Spleen (tissue), 11 donors: Measurements from ENCODE around the gene C15orf62. TPM values are rescaled to one million over a fixed set of nuclear protein-coding genes. Genes with fewer than 3 reads are reported as not detected.

Experiments
- DNase-seq: peaks from one replicate; pipeline ENCODE4 v3.0.0-alpha.2; 2020
- H3K27ac ChIP-seq, 8 donors: fragments of 200-600 bp; sonication (generic) in 7 of 8; 1 replicate in 4 of 8; 2 replicates in 4 of 8; pipeline versions ENCODE4 v1.5.0 to v1.8.0; 2016 to 2021; ENCODE audit warnings: inconsistent platforms in 4 of 8, mild to moderate bottlenecking in 4 of 8, moderate library complexity in 1 of 8
- H3K27me3 ChIP-seq, 7 donors: fragments of 200-600 bp; sonication (generic) in 6 of 7; replicated peaks in 1 of 7; 1 replicate in 4 of 7; 2 replicates in 3 of 7; pipeline versions ENCODE4 v1.5.0 to v1.8.0; 2016 to 2021; ENCODE audit warnings: inconsistent platforms in 3 of 7, mild to moderate bottlenecking in 1 of 7
- H3K36me3 ChIP-seq, 6 donors: fragments of 200-600 bp; sonication (generic) in 5 of 6; 1 replicate in 4 of 6; 2 replicates in 2 of 6; pipeline versions ENCODE4 v1.5.0 to v1.8.0; 2016 to 2021; ENCODE audit warnings: inconsistent platforms in 2 of 6
- H3K4me1 ChIP-seq, 6 donors: fragments of 200-600 bp; sonication (generic) in 5 of 6; 1 replicate in 3 of 6; 2 replicates in 3 of 6; pipeline versions ENCODE4 v1.5.0 to v1.8.0; 2016 to 2021; ENCODE audit warnings: inconsistent platforms in 3 of 6
- H3K4me3 ChIP-seq, 8 donors: fragments of 200-600 bp; sonication (generic) in 7 of 8; 1 replicate in 4 of 8; 2 replicates in 4 of 8; pipeline versions ENCODE4 v1.5.0 to v1.8.0; 2016 to 2021; ENCODE audit warnings: inconsistent platforms in 4 of 8, mild to moderate bottlenecking in 4 of 8, moderate library complexity in 2 of 8
- H3K9me3 ChIP-seq, 8 donors: fragments of 200-600 bp; sonication (generic) in 7 of 8; 1 replicate in 4 of 8; 2 replicates in 4 of 8; pipeline versions ENCODE4 v1.5.0 to v1.8.0; 2016 to 2021; ENCODE audit warnings: inconsistent platforms in 4 of 8
- CTCF ChIP-seq, 11 experiments: fragments of 200-600 bp in 7 of 11; fragments of 450-650 bp in 4 of 11; sonication (generic) in 4 of 11; IDR thresholded peaks in 8 of 11; conservative IDR thresholded peaks in 3 of 11; 1 replicate in 7 of 11; 2 replicates in 4 of 11; pipeline versions ENCODE4 v1.4.0 to v1.8.0; 2016 to 2021; ENCODE audit warnings: antibody characterized with exemption in 11 of 11, inconsistent platforms in 4 of 11, mild to moderate bottlenecking in 1 of 11
- POLR2A ChIP-seq, 3 donors: fragments of 450-650 bp; IDR thresholded peaks; one replicate each; pipeline ENCODE4 v1.5.1; 2017; ENCODE audit warnings: antibody characterized with exemption in 3 of 3, mild to moderate bottlenecking in 1 of 3
- POLR2AphosphoS5 ChIP-seq, 3 donors: sonication (generic); formaldehyde crosslinking; IDR thresholded peaks; one replicate each; pipeline ENCODE4 v1.5.1; 2017; ENCODE audit warnings: antibody characterized with exemption in 3 of 3
- WGBS, 5 donors: extraction: QIAGEN DNeasy Blood & Tissue Kit in 3 of 5; methylation state at CpG; one replicate each; pipeline versions ENCODE4 v1.1.5 to v1.1.7; 2013 to 2018; 5-methylcytosine and 5-hydroxymethylcytosine counted together
- intact Hi-C: fragments of 100-400 bp; cut with DNase I; formaldehyde crosslinking; loops from one replicate; pipeline ENCODE4 v1.15.0; 2023; ENCODE audit warnings: low total_unique reads
- polyA plus RNA-seq, 3 donors: library from polyadenylated mRNA; stranded (reverse); fragments of 200-250 nt; gene quantifications; one replicate each; pipeline ENCODE4 v1.2.1, GENCODE V29; 2013
- total RNA-seq, 7 donors: library from RNA; depleted of rRNA in 3 of 7; stranded (reverse); fragments of >200 nt in 3 of 7; fragmentation: NEBNext Ultra II Directional in 4 of 7; extraction: Animal tissue kit (Norgen Biotek cat#: 25700) in 4 of 7; gene quantifications; one replicate each; pipeline versions ENCODE4 v1.1.0 to v1.2.1, GENCODE V29; 2016 to 2021
- donor health status: healthy with polysubstance abuse.
- donor health status: DM: no; HTN: no; CAD: no; lungs with moderate emphysema.
- donor health status: DM: no; HTN: no; CAD: no.
- donor health status: Bipolar disorder and iron deficiency.
- donor health status: healthy.
- donor health status: DM: no; HTN: no; CAD: no.
- donor health status: DM: yes; HTN: yes; CAD: no.

The C15orf62 gene
- total and polyA plus RNA-seq, 10 donors: 0.20 to 0.66 (median 0.38) TPM; not detected in 1

- WGBS, 5 donors: 89 to 96% (median 92%) methylated on average over 3 of the region's 3 CpGs
- Histone ChIP-seq H3K27me3 (no peaks in the 10 kb centered on the region), H3K4me3 (no peak overlapping the region), H3K9me3 (no peaks in the 10 kb centered on the region), H3K4me1 (peaks cover 0 to 44% (median 24%) of the 10 kb centered on the region in 6 donors), H3K36me3 (peaks cover 0 to 54% (median 7%) of the 10 kb centered on the region in 6 donors), H3K27ac (no peak overlapping the region)
- DNase-seq: no peak
- TF ChIP-seq POLR2A (IDR thresholded peaks at IDR 0.05) (no peak), CTCF (IDR thresholded peaks at IDR 0.05 in 8 of 11, conservative IDR thresholded peaks at IDR 0.05 in 3 of 11) (no peak), POLR2AphosphoS5 (IDR thresholded peaks at IDR 0.05) (no peak)
- intact Hi-C loops: no loop called here
Measured at GRCh38 chr15:40799523-40799922, 29.7 kb downstream of the C15orf62 start.

GRCh38 chr15:40803076-40803475 is 33.3 kb downstream of the C15orf62 start:
- no peak for DNase-seq
- H3K27me3 ChIP-seq: no peaks in the 10 kb centered on the region
- H3K4me1 ChIP-seq: peaks cover 11 to 43% (median 33%) of the 10 kb centered on the region in 6 donors
- H3K36me3 ChIP-seq: peaks cover 0 to 51% (median 5%) of the 10 kb centered on the region in 6 donors
- no peaks in the 10 kb centered on the region for H3K9me3 ChIP-seq
- 93 to 99% (median 95%) methylated on average over 2 of the region's 2 CpGs for WGBS, 5 donors
- TF ChIP-seq POLR2A (IDR thresholded peaks at IDR 0.05) (no peak), CTCF (IDR thresholded peaks at IDR 0.05 in 8 of 11, conservative IDR thresholded peaks at IDR 0.05 in 3 of 11) (no peak), POLR2AphosphoS5 (IDR thresholded peaks at IDR 0.05) (no peak)
- H3K27ac ChIP-seq: no peak overlapping the region
- H3K4me3 ChIP-seq: no peak overlapping the region
- intact Hi-C loops: no loop called here

DNA sequence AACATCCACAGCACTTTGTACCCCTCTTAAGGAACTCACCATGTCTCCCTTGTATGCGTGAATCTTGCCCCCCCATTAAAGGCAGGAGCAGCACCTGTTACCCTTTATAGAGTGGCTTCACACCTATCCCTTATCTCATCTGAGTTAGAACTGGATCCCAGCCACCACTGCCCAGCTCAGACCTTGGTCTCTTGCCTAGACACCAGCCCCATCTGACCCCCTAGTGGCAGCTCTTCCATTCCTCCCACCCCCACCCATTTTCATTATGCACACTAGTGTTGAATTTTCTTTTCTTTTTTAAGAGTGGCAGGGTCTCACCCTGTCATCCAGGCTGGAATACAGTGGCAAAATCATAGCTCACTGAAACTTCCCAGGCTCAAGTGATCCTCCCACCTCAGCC is 33.9 kb downstream of the C15orf62 start:
- peaks cover 0 to 45% (median 3%) of the 10 kb centered on the region in 6 donors for H3K36me3 ChIP-seq
- H3K9me3 ChIP-seq: no peaks in the 10 kb centered on the region
- no peak overlapping the region for H3K27ac ChIP-seq
- H3K27me3 ChIP-seq: no peaks in the 10 kb centered on the region
- DNase-seq: no peak
- 87 to 100% (median 95%) methylated on average over 1 of the region's 1 CpG for WGBS, 5 donors
- TF ChIP-seq CTCF (IDR thresholded peaks at IDR 0.05 in 8 of 11, conservative IDR thresholded peaks at IDR 0.05 in 3 of 11): no peak
- TF ChIP-seq POLR2AphosphoS5 (IDR thresholded peaks at IDR 0.05): no peak
- no peak for TF ChIP-seq POLR2A (IDR thresholded peaks at IDR 0.05)
- peaks cover 12 to 49% (median 39%) of the 10 kb centered on the region in 6 donors for H3K4me1 ChIP-seq
- no peak overlapping the region for H3K4me3 ChIP-seq
- intact Hi-C loops: no loop called here

DNA sequence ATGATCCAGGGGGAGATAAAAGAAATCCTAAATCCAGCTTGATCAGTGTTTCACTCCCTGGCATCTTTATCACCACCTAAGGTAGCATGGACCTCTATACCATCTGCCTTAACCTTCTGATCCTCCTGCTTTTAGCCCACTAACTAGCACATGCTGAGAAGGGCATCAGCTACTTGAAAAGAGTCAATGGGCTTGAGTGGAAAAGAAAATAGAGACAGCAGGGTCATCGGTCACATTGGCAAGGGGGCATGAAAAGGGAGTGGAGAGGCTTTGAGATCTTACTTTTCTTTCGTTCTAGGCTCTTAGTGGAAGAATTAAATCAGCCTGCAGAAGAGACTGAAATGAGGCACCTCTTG is 36.9 kb downstream of the C15orf62 start:
- 0 to 7% (median 2%) methylated on average over 2 of the region's 2 CpGs for WGBS, 5 donors

More for the DNA sequence above, 36.9 kb downstream of the C15orf62 start:
- H3K4me1 ChIP-seq: peaks cover 12 to 58% (median 45%) of the 10 kb centered on the region in 6 donors
- H3K36me3 ChIP-seq: peaks cover 0 to 52% (median 3%) of the 10 kb centered on the region in 6 donors
- no peaks in the 10 kb centered on the region for H3K27me3 ChIP-seq
- no peak for TF ChIP-seq CTCF (IDR thresholded peaks at IDR 0.05 in 8 of 11, conservative IDR thresholded peaks at IDR 0.05 in 3 of 11)
- no peak for TF ChIP-seq POLR2A (IDR thresholded peaks at IDR 0.05)
- no peak for TF ChIP-seq POLR2AphosphoS5 (IDR thresholded peaks at IDR 0.05)
- intact Hi-C loops: no loop called here
- no peak for DNase-seq
- H3K4me3 ChIP-seq: peak overlapping the region; percentile 78 to 96 (median 90)
- peak overlapping the region; percentile 93 to 99 (median 97) for H3K27ac ChIP-seq
- H3K9me3 ChIP-seq: no peaks in the 10 kb centered on the region
